NCI-H82 (cell line): ENCODE measurements around the gene ZNF135.

ENCODE experiments used
- DNase-seq: peaks from one replicate; lab custom pipeline; 2025; lab: John Stamatoyannopoulos, UW

ZNF135 gene

DNA sequence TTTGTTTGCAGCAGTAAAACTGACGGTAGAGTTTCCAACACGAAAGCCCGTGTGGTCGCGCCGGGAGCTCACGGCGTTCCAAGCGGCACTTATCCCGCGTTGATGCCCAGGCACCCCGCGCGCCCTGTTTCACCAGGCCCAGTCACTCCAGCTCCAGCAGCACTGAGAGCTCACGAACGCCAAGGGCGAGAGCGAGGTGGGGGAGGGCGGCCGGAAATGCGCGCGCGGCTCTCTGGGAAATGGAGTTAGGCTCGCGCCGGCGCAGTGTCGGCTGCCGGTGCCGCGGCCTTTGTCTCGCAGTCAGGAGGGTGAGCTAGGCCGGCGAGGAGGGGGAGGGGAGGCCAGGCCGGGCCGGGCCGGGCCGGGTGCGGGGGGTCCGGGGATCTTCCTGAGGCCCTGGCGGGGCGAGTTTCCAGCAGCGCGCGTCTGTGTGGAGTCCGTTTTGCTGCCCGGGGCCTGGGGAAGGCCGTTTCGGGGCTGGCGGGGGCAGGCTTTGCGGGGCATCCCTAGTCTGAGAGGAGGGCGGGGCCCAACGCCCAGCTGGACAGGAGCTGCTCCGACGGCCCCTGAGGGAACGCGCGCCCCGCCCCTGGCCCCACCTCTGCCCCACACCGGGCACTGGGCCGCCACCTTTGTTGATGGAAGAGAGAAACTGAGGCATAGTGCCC lies at the start of gene ZNF135:
Gene ZNF135 (plus strand): TSS at position 280 of the 668 bp plus-strand sequence. CDS start 721 bp downstream, outside the sequence.
- DNase-seq = peak; percentile 79

DNA sequence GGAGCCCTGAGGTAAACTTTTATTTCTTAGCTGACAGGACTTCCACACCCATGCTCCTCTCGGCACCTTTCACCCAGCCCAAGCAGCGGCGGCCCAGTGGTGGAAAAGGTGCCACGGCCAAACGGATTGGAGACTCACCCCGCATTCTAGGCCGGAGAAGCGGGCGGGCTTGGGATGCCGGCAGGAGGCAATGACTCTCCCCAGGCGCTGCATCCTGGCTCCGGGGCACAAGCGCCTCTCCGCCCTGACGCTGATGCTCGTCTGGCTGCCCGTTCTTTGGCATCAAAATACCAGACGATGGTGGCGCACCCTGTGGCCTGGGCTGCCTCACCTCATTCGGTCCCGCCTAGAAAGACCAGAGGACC lies 49.8 kb upstream of the ZNF135 start:
- no peak for DNase-seq

DNA sequence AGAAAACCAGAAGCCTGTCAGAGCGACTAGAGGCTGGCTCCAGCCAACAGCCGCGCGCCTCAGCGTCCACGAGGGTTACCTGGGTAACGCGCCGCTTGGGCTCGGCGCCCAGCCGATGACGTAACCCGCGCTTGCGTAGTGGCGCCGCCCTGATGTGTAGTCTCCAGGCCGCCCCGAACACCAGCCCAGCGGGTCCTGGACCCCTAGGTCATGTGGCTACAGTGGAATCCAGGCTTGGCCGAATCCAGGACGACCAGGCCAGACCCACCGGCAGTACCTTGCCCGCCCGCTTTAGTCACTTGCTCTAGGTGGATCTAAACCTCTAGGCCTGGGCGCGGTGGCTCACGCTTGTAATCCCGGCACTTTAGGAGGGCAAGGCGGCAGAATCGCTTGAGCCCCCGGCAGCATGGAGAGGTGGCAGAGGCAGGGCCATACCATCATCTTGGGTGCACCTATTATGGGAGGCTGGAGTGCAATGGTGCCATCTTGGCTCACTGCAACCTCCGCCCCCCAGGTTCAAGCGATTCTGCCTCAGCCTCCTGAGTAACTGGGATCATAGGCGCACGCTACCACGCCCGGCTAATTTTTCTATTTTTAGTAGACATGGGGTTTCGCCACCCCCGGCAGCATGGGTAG lies 49.3 kb upstream of the ZNF135 start:
- DNase-seq = peak; percentile 95

DNA sequence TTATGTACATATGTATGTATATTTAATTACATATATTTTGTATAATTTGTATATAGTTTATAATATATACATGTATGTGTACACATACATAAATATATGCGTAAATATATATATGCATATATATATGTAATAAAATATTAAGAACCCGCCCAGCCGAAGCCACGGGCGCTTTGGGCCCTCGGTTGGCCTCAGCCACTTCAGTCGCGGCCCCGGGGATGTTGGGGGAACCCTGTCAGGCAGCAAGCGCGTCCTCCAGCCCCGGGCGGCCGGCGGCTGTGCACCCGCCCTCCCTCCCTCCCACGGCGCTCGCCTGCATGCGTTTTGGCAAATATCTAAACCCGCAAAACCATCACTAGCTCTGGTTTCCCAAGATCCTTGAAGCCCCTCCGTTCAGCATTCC lies 48.6 kb upstream of the ZNF135 start:
- no peak for DNase-seq

DNA sequence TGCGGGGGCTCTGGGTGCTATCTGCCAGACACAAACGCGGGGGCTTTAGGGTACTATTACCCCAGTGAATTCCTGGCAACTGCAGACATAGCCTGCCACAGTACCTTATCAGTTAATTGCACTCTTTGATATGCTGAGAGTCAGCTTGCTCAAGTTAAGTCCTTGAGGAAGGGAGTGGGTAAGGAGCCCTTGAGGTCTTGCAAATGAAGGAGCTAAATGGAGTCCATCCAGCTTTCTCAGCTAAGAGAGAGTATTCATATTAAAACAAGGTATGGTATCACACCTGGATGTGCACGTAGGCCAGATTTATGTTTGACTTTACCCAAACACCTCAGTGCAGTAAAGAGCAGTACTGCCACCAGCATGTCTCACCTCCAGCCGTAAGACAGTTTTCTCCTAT lies 44.9 kb upstream of the ZNF135 start:
- no peak for DNase-seq

DNA sequence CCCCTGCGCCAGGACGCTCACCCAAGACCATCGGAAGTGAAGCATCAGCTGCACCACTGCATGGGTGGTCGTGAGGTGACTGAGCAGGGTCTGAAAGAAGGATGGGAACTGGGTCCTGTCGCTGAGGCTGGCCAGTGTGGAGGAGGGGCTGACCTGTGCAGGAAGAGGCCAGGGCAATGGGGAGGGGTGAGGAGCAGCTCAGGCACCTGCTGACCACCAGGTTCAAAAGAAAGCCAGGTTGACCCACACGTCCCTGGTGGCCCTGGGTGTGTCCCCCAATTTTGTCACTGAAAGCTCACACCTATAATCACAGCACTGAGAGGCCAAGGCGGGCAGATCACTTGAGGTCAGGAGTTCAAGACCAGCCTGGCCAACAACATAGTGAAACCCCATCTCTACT lies 39.0 kb upstream of the ZNF135 start:
- DNase-seq = no peak

DNA sequence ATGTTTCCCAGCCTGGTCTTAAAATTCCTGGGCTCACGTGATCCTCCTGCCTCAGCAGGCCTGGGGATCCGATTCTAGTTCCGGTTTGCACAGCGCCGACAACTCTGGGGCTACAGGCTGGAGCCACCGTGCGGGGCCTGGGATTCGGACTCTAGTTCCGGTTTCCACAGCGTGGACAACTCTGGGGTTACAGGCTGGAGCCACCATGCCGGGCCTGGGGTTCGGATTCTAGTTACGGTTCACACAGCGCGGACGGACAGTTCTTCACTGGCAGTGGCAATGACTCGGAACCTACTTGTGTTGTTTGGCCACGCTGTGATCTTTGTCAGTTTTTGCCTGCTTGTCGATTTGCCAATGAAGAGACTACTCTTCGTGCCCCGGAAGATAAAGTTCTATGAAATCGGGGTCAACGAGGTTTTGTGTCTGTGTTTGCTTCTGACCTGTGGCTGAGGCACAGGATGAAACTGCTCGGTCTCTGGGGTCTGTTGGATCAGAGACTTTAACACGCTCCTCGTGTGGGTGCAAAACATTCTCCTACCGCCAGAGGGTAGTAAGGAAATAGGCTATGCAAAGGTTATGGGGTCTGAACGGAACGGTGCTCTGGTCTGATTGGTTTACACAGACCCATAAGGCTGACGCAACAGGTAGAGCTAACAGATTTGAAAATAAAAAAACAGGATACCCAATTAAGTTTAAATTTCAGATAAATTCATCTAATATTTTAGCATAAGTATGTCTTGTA lies 37.4 kb upstream of the ZNF135 start:
- peak; percentile 85 for DNase-seq

DNA sequence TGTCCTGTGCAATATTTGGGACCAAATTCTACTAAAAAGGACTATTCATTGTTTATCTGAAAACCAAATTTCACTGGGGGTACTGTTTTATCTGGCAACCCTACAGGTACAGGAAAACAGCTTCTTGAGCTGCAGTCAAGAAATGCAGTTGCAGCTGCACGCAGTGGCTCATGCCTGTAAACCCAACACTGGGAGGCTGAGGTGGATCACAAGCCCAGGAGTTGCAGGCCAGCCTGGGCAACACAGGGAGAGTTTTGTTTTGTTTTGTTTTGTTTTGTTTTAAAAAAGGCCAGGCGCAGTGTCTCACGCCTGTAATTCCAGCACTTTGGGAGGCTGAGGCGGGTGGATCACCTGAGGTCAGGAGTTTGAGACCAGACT lies 36.8 kb upstream of the ZNF135 start:
- no peak for DNase-seq

DNA sequence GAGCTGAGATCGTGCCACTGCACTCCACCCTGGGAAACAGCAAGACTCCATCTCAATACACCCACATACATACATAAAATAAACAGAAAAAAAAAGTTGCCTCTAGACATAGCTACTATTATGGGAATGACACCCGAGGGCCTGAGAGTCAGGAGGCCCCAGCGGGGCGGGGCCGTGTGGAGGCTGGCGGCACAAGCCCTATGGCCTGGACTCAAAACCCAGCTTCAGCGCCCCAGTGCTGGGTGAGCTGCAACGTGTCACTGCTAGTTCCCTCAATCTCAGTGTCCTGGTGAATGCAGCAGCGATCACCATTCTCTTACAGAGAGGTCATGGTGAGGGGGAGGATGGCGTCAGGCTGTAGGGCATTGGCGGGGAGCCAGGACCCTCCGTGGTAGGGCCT lies 34.4 kb upstream of the ZNF135 start:
- DNase-seq = no peak

DNA sequence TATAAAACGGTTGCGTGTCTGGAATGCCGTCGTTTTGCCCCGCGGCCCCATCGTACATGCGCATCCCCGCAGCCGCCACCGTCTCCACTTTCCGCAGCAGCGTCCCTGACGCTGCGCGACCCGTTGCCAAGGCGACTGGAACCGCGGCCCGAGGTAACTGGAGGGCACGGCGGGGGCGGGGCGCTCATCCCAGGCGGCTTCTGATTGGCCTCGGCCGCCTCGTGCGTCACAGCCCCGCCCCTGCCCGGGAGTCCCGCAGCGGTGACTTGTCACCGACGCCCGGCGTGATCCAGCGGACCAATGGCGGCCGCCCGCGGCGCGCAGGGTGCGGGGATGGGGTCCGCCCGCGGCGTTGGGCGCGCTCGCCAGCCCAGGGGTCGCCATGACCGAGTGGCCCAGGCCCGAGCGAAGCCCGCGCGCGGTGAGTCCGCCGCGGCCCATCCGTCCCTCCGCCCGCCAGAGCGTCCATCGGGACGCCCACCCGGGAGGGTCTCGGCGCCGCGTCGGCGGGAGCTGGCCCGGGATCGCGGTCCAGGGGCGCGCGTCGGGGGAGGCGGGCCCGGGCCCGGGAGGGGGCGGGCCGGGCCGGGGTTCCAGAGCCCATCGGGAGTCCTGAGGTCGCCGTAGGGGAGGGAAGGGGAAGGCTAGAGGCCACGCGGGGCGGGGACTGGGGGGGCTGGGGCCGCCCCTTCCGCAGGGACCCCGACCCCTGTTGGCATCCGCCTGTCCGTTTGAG lies 25.2 kb upstream of the ZNF135 start, which contains the start of gene ZSCAN1:
Gene ZSCAN1 (plus strand): TSS at position 285 of the 736 bp plus-strand sequence. CDS start 3,812 bp downstream, outside the sequence.
- DNase-seq = peak; percentile 96

DNA sequence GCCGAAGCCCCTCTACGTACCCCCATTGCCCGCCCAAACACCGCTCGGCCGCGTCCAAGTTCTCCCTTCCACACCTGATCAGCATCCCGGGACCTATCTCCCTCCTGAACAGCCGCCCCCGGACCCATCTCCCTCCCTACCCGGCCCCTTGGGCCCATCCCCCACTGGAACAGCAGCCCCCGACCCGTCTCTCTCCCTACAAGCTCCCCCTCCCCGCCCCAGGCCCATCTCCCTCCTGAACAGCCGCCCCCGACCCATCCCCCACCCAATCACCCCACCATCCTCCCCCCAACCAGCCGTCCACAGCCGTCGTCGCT lies 24.6 kb upstream of the ZNF135 start:
- DNase-seq = peak; percentile 44

DNA sequence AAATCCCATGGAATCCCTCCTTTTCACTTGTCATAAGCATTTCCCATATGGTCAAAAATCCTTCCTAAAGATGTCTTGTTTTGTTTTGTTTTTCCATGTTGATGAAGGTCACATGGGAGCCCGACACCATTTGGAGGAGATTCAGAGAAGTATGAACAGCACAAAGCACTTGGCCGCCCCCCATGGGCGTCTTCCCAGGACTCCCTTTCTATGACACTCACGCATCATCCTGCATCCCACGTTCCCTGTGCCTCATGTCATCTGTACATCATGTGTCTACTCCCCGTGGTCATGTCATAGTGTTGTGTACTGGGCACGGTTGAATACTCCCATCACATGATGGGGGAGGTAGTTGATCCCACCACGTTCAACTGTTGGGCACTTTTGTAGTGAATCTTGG lies 23.2 kb upstream of the ZNF135 start:
- no peak for DNase-seq

DNA sequence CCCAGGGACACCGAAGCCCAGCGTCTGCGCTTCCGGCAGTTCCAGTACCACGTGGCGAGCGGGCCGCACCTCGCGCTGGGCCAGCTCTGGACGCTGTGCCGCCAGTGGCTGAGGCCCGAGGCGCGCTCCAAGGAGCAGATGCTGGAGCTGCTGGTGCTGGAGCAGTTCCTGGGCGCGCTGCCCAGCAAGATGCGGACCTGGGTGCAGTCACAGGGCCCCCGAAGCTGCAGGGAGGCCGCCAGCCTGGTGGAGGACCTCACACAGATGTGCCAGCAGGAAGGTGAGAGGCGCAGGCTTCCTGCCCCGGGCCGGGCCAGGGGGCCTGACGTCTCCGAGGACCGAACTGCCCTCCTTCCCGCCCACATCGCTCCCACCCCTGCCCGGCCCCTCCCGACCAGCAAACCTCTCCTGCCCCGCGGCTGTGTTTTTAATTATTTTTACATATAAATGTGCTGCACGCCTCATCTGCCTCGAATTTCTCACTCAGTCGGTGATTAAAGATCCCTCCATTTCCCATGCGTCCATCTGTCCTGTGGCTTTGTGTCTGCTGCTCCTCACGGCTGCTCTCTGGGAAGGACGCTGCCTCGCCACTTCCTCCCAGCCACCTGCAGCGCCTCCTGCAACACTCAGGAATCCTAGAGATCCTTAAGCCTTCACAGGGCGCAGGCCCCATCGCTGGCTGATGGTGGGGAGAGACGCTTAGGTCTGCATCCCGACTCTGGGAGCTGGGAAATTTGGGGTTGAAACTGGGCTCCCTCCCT lies 21.0 kb upstream of the ZNF135 start:
- peak; percentile 25 for DNase-seq

DNA sequence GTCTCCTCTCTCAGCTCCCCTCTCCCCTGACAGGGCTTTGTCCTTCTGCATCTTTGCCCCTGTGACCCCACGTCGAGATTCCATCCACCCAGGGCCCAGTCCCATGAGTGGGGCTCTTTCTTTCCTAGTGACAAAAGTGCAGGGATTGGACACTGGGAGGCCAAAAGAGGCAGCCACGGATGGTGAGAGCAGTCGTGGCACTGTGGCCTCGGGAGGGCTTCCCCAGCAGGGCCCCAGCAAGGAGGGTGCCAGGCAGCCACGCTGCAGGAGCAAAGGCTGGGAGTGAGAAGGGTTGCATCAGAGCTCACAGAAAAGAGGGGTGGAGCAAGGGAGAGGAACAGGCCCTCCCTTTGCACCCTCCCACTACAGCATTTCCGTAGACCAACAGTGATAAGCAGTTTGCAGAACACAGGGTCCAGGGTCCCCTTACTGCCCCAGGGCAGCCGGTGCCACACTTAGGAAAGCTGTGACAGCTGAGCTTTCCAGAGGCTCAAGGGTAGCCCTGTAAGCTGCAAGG lies 20.3 kb upstream of the ZNF135 start:
- no peak for DNase-seq

DNA sequence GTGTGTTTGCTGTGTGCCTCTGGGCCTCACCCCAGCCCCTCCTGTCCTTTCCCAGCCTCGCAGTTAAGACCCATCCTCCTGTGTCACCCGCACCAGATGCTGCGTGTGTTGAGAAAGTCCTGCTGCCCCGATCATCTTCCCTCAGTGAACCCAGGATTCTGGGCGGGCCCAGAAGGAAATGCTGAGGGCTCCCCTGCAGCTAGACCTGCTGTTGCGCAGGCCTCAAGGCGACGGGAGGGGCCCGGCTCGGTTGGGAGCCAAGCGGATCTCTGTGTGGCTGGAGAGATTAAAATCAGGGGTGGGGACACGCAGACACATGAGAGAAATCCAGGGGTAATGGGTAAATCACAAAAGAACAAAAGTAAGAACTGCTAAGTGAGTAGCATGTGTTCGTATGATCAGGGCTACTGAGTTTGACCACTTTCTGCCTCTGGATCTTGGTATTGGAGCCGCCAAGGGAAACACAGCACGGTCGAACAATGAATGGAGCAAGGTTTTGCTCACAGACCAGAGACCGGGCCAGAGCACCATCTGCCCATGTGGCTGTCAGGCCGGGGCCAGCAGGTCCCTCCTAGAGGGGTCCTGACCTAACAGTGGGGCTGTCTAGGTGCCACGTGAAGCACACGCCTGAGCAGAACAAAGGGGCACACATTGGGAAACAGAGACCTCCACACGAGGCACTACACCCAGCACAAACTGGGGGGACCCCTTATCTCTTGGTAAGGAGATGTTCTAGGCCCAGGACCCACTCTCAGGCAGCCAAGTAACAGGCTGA lies 18.1 kb upstream of the ZNF135 start:
- no peak for DNase-seq

DNA sequence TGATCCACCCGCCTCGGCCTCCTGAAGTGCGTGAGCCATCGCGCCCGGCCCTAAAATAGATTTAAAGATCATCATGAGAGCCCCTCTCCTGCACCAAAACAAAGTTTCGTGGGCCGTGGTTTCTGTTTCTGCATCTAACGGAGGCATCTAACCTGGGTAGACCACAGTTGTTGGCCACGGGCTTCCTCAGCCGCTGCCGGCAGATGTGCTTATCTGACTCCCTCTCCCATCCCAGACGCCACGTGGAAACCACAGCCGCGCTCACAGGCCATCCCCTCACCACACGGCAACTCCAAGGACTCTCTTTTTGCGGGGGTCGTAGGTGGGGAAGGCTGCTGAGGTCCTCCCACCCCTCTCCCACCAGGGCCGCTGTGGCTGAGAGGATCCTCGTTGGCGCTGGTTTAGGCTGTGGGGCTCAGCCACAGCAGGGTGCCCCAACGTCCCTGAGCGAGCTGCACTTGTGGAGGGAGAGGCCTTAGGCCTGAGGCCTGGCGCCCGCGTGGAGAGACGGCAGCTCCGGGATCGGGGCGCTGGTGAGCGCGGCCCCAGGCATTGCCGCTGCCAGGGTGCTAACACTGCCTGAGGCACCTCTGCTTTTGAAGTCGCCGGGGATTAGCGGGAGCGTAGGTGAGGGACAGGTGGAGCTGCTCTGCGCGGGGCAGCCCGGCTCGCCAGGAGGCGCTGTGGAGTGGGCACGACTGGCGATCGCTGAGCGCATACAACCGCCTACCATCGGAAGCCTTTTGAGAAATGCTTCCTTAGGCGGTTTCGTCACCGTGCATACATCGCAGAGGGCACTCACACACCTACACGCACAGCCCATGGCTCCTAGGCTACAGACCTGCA lies 16.4 kb upstream of the ZNF135 start:
- no peak for DNase-seq

DNA sequence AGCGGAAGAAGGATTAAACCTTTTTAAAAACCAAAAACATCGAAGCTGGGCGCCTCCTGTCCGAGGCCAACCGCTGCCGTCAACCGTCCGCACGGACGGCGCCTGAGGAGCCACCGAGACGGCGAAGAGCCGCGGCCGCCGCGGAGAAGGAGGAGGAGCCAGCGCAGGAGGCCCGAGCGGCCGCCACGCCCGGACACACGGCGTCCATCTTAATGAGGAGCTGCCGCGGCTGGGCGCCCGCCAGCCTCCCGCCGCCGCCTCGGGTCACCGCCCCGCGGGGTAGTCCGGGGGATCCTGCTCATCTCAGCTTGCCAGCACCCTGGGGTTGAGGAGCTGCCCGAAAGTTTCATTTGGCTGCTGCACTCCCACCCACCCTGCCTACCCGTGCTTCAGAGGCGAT lies 14.7 kb upstream of the ZNF135 start:
- DNase-seq = no peak

DNA sequence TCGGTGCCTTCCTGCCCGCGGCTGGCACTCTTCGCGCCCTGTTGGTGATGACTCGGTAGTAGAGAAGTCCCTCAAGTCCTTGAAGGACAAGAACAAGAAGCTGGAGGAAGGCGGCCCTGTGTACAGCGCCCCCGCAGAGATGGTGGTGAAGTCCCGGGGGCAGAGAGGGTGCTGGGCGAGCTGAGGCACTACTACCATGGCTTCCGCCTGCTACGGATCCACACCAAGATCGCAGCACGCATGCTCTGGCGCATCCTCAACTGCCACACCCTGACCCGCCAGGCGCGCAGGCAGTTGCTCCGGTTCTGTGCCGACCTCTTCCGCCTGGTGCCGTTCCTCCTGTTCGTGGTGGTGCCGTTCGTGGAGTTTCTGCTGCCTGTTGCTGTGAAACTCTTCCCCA lies 14.2 kb upstream of the ZNF135 start:
- DNase-seq = no peak

DNA sequence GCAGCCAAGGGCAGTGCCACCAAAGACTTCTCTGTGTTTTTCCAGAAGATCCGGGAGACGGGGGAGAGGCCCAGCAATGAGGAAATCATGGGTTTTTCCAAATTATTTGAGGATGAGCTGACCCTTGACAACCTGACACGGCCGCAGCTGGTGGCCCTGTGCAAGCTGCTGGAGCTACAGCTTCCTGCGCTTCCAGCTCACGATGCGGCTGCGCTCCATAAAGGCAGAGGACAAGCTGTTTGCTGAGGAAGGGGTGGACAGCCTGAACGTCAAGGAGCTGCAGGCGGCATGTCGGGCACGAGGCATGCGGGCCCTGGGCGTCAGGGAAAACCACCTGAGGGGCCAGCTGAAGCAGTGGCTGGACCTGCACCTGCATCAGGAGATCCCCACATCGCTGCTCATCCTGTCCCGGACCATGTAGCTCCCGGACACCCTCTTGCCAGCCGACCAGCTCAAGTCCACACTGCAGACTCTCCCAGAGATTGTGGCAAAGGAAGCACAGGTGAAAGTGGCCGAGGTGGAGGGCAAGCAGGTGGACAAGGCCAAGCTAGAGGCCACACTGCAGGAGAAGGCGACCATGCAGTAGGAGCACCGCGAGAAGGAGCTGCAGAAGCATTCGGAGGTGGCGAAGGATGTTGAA lies 13.6 kb upstream of the ZNF135 start:
- no peak for DNase-seq

DNA sequence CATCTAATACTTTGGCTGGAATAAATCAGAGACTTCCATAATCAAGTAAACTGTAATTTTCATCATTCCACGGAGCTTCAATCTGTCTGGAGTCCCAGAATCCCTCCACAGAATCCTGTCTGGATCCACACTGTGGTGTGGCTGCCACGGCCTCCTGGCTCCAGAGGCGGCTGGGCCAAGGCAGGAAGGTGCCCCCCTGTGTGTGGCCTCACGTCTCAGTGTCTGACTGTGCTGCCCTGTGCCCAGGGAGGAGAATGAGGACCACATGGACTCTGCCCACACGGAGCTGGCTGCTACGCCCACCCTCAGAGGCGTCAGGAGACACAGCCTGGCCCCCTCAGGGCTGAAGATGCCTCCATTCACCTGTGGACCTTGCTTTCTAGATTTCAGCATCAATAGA lies 12.2 kb upstream of the ZNF135 start:
- DNase-seq = no peak
